GM12891 (cell line): Measurements from ENCODE around the gene ARHGAP6.

Experiments used
- POLR2A ChIP-seq: IDR thresholded peaks from 2 replicates; pipeline ENCODE4 v1.6.1; 2011; ENCODE audit warnings: low read depth, low read length, control low read depth
- POLR2AphosphoS5 ChIP-seq: IDR thresholded peaks from 2 replicates; pipeline ENCODE4 v1.6.1; 2011; ENCODE audit warnings: low read depth, low read length, control low read depth

DNA sequence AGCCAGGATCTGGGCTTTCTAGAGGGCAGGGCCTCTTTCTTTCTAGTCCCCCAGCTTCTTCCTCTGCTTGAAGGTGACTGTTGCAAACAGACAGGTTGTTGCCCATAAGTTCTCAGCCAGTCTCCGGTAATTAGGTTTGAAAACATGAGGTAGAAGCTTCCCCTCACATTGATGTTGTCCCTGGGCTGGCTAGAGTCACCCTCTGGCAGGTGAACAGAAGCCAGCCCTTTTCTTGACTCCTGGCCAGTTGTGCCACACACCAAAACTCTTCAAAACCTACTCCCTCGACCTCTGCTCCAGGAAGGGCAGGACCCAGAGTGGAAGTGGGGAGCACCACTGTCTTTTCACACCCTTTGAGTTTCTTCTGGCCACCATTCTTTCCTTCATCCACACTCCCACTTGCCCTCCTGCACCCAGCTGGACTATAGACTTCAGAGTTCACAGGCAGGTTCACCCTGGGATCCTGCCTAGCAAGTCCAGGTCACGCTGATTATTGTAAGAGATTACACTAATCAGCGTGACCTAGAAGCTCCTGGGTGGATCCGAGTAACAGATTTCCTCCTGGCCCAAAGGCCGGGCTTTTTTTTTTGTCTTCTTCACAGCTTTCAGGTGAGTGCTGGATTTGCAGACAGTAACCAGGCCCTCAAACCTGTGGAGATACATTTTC is 37.4 kb upstream of the ARHGAP6 start:
- no peak for TF ChIP-seq POLR2A
- no peak for TF ChIP-seq POLR2AphosphoS5
